NCI-H187 treated with DMSO at 0.1 percent for 48 hours (cell line): ENCODE measurements around the gene SYTL3.
"Not testable (repeated sequence)": the region's sequence is repeated elsewhere in the genome, so short reads cannot be mapped to it uniquely, and the experiment has no call there.

ENCODE experiments used
- DNase-seq: peaks from one replicate; lab custom pipeline; 2025; lab: John Stamatoyannopoulos, UW

SYTL3 gene

DNA sequence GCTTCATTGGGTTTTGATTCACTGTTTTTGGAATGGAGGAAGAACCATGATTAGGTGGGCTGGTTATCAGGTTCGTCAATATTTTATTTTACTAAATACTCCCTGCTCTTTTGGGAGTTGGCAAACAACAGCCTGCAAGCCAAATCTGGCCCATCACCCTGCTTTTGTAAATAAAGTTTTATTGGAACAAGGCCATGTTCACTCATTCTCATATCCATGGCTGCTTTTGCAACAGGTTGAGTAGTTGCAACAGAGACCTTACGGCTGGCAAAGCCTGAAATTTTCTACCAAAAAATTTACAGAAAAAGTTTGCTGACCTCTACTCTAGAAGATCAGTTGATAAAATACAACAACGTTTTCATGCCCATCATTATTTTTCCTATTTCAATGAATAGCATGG, 45.1 kb downstream of the SYTL3 start:
- DNase-seq, result no peak

GRCh38 chr6:158697811-158698210, 48.0 kb downstream of the SYTL3 start:
- no peak for DNase-seq

- no peak for DNase-seq
These were observed 49.1 kb downstream of the SYTL3 start for GRCh38 chr6:158698931-158699330.

DNA sequence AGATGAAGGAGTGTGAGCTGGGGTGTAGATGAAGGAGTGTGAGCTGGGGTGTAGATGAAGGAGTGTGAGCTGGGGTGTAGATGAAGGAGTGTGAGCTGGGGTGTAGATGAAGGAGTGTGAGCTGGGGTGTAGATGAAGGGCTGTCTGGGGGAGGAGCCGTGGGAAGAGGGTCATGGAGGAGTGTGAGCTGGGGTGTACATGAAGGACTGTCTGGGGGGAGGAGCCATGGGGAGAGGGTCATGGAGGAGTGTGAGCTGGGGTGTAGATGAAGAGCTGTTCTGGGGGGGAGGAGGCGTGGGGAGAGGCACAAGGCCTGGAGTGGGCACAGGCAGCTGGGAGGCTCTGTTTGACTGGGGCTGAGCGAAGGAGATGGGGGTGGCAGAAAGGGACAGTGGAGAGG, 51.4 kb downstream of the SYTL3 start:
- not testable (repeated sequence) for DNase-seq

DNA sequence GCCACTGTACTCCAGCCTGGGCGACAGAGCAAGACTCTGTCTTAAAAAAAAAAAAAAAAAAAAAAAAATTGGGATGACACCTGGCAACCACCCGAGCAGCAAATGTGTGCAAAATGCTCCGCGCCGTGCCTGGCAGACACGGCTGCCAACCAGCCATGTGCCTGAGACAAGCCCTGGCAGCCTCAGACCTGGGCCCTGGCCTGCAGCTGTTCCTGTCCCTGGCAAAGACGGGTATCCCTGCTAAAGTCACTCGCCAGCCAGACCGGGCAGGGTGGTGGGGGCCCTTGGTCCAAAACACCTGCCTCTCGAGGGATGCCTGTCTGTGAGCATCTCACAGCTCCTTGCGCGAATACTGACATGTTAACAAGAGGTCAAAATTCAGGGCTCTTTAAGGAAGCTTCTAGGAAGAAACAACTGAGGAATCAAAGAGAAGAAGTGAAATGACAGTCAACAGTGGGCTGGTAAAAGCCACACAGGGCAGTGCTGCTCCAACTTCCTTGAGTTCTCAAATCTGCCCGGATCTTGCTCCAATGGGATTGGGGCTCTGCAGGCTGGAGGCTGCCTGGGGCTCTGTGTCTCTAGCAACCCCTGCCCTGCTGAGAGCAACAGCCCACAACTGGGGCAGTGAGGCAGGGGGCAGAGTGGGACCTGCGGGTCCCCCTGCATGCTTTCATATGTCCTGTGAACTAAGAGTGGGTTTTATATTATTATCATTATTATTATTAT, 53.4 kb downstream of the SYTL3 start:
- DNase-seq, result no peak

- no peak for DNase-seq
These were observed 54.3 kb downstream of the SYTL3 start for GRCh38 chr6:158703837-158704822.

DNA sequence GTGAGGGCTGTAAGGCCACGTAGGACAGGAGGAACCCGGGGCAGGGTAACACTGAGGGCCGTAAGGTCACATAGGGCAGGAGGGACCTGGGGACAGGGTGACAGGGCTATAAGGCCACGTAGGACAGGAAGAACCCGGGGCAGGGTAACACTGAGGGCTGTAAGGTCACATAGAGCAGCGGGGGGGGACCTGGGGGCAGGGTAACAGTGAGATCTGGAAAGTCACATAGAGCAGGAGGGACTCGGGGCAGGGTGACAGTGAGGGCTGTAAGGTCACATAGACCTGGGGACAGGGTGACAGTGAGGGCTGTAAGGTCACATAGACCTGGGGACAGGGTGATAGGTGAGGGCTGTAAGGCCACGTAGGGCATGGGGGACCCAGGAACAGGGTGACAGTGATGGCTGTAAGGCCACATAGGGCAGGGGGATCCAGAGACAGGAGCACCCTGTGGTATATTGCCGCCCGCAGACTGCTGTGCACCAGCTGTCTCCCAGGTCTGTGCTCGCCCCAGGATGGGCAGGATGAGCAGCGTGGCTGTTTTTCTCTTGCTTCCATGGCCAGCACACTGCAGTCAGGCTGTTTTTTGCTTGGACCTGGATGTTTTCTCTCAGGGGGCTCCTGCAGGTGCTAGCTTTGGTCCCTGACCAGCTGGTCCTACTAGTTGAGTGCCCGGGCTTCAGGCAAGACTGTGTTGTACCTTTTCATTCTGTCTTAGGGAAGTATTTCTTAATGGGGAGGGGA, 55.7 kb downstream of the SYTL3 start:
- no peak for DNase-seq

DNA sequence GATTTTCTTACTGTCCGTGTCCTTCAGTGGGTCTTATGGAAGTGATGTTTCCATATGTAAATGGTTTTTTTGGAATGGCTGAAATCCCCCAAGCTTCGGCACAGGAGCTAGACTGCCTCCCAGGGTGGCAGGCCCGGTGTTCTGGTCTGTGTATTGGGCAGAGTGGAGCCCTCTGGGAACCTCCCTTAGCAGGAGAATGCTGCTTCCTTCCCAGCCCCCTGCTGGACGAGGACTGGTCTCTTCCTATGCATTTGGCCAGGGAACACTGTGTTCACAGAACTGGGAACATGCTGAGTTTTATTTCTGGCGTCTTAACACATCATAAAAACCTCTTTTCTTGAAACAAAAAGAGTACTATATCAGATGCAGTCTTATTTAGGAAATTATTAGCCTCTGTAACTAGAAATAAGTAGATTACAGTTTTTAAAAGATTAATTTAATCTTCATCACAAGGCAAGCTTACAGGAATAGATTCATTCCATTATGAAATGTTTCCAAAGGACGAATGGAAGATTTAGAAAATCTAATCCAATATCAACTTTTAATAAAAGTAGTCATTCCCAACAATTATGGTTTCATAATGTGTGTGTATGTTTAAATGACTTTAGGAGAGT, 56.6 kb downstream of the SYTL3 start:
- DNase-seq, result no peak

GRCh38 chr6:158707120-158707820, 57.4 kb downstream of the SYTL3 start:
- no peak for DNase-seq

DNA sequence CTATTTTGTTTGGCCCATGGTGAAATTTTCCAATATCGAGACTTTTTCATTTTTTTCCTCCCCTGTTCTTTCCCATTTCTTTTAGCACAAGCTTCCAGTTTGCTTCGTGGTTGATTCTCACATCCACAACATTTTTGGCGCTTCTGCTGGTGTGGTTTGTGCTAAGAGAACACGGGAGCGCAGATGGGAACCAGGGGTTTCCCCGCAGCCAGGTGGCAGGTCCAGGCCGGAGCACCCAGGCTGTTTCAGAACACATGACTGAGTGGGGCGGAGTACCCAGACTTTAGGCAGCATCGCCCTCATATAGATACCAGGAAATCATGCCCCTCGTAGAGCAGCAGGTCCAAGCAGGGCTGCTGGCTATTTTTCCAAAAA, 58.0 kb downstream of the SYTL3 start:
- no peak for DNase-seq

- no peak for DNase-seq
These were observed 58.4 kb downstream of the SYTL3 start for GRCh38 chr6:158708239-158708638.

DNA sequence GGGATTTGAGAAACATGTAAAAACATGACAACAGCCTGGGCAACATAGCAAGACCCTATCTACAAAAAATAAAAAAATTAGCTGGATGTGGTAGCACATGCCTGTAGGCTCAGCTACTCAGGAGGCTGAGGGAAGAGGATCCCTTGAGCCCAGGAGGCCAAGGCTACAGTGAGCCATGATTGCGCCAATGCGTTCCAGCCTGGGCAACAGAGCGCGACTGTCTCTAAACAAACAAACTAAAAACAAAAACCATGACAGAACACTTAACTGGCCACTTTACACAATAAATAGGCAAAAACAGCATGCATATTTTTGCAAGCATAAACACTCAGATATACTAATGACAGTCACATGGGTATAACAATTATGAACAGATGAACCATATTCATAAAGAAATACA, 60.0 kb downstream of the SYTL3 start:
- no peak for DNase-seq

GRCh38 chr6:158711264-158711663, 61.4 kb downstream of the SYTL3 start:
- no peak for DNase-seq

DNA sequence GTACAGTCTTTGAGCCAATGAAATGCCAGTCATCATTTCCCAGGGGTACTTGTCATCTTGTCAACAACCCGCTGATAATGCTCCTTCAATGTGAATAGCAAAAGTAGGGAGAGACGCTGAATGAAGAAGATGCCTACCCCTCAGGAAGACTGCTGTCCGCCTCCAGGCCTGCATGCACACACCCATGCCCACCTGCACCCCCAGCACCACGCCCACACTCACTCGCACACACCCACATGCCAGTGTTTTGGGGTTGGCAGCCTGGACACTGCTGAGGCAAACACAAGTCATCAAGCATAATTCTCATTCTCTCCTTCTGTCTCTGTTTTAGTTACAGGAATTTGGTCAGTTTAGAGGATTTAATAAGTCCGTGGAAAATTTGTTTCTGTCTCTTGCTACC, 63.6 kb downstream of the SYTL3 start:
- no peak for DNase-seq

GRCh38 chr6:158714706-158715105, 64.9 kb downstream of the SYTL3 start:
- no peak for DNase-seq

- no peak for DNase-seq
These were observed 65.8 kb downstream of the SYTL3 start for GRCh38 chr6:158715330-158716311.

GRCh38 chr6:158717341-158718330, 67.8 kb downstream of the SYTL3 start:
- DNase-seq, result no peak

DNA sequence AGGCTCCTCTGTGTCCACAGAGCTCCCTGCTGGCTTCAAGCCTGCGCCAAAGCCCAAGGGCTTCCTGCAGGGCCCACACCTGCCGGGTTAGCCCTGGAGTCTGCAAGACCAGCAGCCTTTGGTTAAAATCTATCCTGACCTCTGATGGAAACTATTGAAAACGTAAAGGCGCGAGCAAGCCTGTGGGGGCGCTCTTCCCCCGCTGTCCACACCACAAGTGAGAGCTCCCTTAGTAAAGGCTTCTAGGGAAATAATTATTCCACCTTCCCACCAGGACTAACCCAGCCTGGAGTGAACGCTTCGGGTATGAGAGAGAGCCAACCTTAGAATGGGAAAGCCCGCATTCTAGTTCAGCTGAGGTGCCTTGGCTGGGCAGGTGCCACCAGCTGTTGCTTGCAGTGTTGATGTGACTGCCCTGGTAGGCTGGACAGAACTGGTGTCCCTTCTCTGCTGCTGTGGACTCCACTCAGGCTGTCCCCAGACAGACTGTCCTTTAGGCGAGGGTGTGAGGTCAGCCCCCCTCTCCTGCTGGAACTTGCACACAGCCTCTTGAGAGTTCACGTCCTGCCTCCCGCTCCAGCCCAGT, 68.7 kb downstream of the SYTL3 start:
- DNase-seq, result no peak
